Chondrocyte (in vitro differentiated cells): ENCODE data around the gene LRMDA. TPM values are rescaled to one million over a fixed set of nuclear protein-coding genes. Genes with fewer than 3 reads are reported as not detected.

Source experiments
- DNase-seq: peaks from one replicate; pipeline ENCODE4 v3.0.0; 2021; ENCODE audit warnings: mixed read lengths, low spot score
- H3K27ac Mint-ChIP-seq: one replicate; pipeline ENCODE4 v1.8.0; 2021; ENCODE audit warnings: mild to moderate bottlenecking, moderate library complexity, mixed read lengths; ENCODE audit not compliant: unreplicated experiment
- H3K27me3 Mint-ChIP-seq: 2 replicates; pipeline ENCODE4 v1.8.0; 2021; ENCODE audit warnings: low read depth, mixed read lengths
- H3K36me3 Mint-ChIP-seq: 2 replicates; pipeline ENCODE4 v1.8.0; 2021; ENCODE audit warnings: low read depth, mixed read lengths
- H3K4me1 Mint-ChIP-seq: 2 replicates; pipeline ENCODE4 v1.8.0; 2021; ENCODE audit warnings: low read depth, mild to moderate bottlenecking, mixed read lengths
- H3K4me3 Mint-ChIP-seq: one replicate; pipeline ENCODE4 v1.8.0; 2021; ENCODE audit warnings: mild to moderate bottlenecking, moderate library complexity, mixed read lengths; ENCODE audit not compliant: unreplicated experiment
- H3K9me3 Mint-ChIP-seq: 2 replicates; pipeline ENCODE4 v1.8.0; 2021; ENCODE audit warnings: low read depth, mixed read lengths
- CTCF ChIP-seq: fragments of 200-600 bp; sonication (generic); IDR thresholded peaks from 2 replicates; pipeline ENCODE4 v1.5.0; 2021; ENCODE audit warnings: antibody characterized with exemption, mild to moderate bottlenecking, moderate library complexity
- total RNA-seq: library from RNA; stranded (reverse); gene quantifications from 3 replicates; pipeline ENCODE4 v1.2.1, GENCODE V29; 2021

LRMDA gene
- total RNA-seq, 1 donor from 2014 or later, result 2.8 TPM

DNA sequence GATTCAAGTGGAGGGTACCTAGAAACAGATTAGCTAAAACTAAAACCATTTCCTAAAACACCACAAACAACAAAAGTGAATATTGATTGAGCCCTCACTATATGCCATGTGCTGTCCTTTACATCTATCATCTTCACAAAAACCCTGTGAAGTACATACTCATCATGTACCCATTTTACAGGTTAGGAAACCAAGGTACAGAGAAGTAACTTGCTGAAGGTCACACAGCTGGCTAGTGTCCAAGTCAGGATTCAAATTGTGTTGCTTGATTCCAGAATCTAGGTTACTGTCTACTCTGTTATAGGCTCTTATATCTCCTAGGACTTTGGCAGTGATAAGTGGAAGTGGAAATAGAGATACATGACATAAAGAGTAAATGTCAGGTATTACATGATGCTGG, 463.8 kb downstream of the LRMDA start:
- Mint-ChIP-seq H3K27me3 (peaks cover 3% of the 10 kb centered on the region), H3K36me3 (no peaks in the 10 kb centered on the region), H3K27ac (no peak overlapping the region), H3K4me3 (no peak overlapping the region), H3K4me1 (no peaks in the 10 kb centered on the region), H3K9me3 (no peaks in the 10 kb centered on the region)
- no peak for TF ChIP-seq CTCF
- no peak for DNase-seq

- H3K4me1 Mint-ChIP-seq, result no peaks in the 10 kb centered on the region
- peaks cover 30% of the 10 kb centered on the region for H3K27me3 Mint-ChIP-seq
- no peaks in the 10 kb centered on the region for H3K9me3 Mint-ChIP-seq
- no peak for DNase-seq
- no peak overlapping the region for H3K27ac Mint-ChIP-seq
- no peak for TF ChIP-seq CTCF
- H3K4me3 Mint-ChIP-seq, result no peak overlapping the region
- no peaks in the 10 kb centered on the region for H3K36me3 Mint-ChIP-seq
These were observed 468.5 kb downstream of the LRMDA start for GRCh38 chr10:75899816-75900390.

DNA sequence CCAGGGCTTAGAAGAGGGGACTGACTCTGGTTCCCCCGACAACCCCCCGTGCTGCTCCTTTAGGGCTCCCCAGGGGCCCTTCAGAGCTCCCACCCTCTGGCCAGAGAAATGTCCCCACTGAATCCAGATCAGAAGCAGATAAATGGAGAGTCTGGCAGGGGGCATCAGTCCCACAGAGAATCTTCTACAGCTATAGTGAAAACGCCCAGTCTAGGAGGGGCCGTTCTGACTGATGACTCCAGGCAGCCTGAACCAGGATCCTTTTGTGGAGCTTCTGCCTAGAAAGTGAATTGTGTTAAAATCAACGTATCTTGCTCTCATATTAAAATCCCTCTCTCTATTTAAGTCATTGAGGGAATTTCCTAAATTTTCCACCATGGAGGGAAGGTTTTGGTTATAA, 471.4 kb downstream of the LRMDA start:
- Mint-ChIP-seq H3K4me1 (no peaks in the 10 kb centered on the region), H3K4me3 (no peak overlapping the region), H3K9me3 (no peaks in the 10 kb centered on the region), H3K36me3 (no peaks in the 10 kb centered on the region), H3K27me3 (peaks cover 43% of the 10 kb centered on the region), H3K27ac (no peak overlapping the region)
- TF ChIP-seq CTCF, result no peak
- no peak for DNase-seq

GRCh38 chr10:75904499-75905283, 473.3 kb downstream of the LRMDA start:
- H3K9me3 Mint-ChIP-seq, result no peaks in the 10 kb centered on the region
- peaks cover 48% of the 10 kb centered on the region for H3K27me3 Mint-ChIP-seq
- no peak overlapping the region for H3K4me3 Mint-ChIP-seq
- no peaks in the 10 kb centered on the region for H3K4me1 Mint-ChIP-seq
- TF ChIP-seq CTCF, result no peak
- H3K36me3 Mint-ChIP-seq, result no peaks in the 10 kb centered on the region
- no peak for DNase-seq
- no peak overlapping the region for H3K27ac Mint-ChIP-seq

GRCh38 chr10:75905490-75905889, 474.1 kb downstream of the LRMDA start:
- no peak overlapping the region for H3K4me3 Mint-ChIP-seq
- no peak for DNase-seq
- H3K9me3 Mint-ChIP-seq, result no peaks in the 10 kb centered on the region
- H3K27me3 Mint-ChIP-seq, result peaks cover 48% of the 10 kb centered on the region
- H3K27ac Mint-ChIP-seq, result no peak overlapping the region
- H3K36me3 Mint-ChIP-seq, result no peaks in the 10 kb centered on the region
- no peaks in the 10 kb centered on the region for H3K4me1 Mint-ChIP-seq
- no peak for TF ChIP-seq CTCF
